Fibroblast of peridontal ligament (primary cell): Measurements from ENCODE around the gene PAIP1.
A peak's percentile ranks its signal among the peaks of the same experiment; 100 is the strongest.
"Not testable (repeated sequence)": the region's sequence is repeated elsewhere in the genome, so short reads cannot be mapped to it uniquely, and the experiment has no call there.

Experiments used
- DNase-seq: peaks from one replicate; pipeline ENCODE4 v3.0.0-alpha.2; 2010; ENCODE audit errors: extremely low read depth

Gene PAIP1

DNA sequence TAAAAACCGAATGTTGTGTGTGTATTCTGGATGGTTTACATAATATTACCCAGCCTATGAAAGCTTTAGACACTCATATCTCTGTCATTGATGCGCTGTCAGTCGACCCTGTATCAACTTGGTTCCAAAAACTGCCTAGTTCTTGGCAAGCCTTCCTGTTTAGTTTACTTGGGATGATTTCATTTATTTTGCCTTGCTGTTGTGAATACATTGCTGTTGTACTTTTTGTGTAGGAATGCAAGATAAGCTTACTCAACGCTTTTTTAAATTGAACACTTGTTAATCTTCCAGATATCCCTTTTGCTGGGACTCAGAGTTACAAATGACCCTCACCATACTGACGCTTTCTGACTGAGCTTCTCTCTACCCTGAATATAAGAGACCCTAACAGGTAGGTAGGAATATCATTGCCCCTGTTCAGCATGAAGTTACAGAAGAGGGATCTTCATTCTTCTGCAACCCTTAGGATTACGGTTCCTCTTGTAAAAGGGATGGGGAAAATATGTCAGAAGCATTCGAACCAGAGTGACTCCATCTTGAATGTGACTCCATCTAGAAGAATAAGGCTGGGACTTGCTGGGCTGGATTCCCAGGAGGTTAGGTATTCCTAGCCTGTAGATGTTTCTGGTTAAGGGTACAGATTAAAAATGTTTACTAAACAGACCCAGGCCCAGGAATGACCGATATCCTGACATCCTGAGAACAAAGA is 13.7 kb upstream of the PAIP1 start:
- DNase-seq: no peak

DNA sequence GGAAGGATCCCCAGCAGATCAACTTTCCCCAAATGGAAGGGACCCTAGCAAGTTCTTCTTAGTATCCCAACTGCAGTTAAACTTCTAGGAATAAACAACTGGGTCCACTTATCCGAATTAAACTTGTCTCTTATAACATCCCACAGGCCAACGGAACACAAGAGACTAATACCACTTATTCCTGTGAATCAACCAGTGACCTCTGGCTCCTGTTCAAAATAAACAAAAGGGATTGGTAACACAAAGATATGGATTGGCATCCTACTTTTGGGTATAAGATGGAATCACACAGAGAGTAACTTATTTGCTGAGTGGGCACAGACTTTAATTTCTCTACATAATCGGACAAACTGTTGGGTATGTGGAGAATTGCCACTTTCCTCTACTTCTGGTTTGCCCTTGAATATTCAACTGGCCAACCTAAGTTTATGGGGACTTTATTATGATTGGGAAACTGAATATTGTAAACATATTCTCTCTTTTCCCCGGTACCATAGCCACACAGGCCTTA is 12.4 kb upstream of the PAIP1 start:
- DNase-seq: no peak

DNA sequence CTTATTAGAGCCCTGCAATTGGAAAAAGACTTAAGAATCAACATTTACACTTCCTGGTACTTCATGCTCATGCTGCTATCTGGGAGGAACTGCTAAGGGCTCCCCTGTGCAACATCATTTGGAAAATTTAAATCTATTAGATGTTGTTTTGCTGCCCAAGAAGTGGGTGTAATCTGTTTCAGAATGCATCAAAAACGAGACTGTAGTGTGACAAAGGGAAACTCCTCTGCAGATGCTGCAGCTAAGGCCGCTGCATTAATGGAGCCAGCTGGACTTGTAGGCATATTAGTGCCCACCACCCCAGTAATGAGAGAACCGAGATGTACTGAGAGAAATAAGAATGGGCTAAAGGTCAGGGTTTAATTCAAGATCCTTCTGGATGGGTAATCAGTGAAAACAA is 11.1 kb upstream of the PAIP1 start:
- no peak for DNase-seq

DNA sequence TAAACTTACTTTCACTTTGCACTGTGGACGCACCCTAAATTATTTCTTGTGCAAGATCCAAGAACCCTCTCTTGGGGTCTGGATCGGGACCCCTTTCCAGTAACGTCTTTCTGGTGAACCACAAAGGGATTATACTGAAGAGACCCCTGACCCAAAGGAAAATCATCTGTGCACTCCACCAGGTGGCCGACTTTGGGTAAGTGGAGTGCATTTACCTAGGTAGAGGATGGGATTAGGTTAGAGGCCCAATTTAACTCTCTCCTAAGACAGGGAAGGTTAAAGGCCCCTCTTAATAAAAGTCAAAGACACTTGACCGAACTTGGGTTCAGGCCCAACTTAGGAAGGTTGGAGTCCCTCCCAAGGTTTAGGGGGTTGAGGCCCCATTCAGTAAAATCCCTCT is 8.2 kb upstream of the PAIP1 start:
- DNase-seq: no peak

DNA sequence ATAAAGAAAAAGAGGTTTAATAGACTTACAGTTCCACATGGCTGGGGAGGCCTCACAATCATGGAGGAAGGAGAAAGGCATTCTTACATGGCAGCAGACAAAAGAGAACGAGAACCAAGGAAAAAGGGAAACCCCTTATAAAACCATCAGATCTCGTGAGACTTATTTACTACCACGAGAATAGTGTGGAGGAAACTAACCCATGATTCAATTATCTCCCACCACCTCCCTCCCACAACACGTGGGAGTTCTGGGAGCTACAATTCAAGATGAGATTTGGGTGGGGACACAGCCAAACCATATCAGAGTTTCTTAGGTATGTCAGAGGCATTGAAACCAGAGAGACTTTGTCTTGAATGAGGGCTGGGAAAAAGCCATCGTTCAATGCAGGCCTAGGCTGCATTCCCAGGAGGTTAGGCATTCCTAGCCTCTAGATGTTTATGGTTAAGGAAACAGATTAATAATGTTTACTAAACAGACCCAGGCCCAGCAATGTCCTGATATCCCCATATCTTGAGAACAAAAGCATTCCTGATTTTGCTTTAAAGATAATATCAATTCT is 7.5 kb upstream of the PAIP1 start:
- no peak for DNase-seq

DNA sequence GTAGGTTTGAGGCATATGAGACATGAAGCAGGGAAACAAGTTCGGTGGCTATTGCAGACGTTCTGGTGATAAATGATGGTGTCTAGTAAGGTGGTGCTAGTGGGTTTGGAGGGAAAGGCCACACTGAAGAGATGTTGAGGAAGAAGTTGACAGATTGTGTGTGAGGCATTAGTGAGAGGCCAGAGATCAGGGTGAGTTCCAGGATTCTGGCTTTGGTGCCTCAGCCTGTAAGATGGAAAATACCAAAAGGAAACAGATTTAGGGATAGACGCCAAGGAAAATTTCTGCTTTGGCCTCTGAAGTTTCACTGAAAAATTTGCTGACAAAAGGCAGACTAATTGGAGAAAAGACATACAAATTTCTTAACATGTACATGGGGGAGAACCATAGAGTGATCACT is 6.4 kb upstream of the PAIP1 start:
- DNase-seq: peak; percentile 42

DNA sequence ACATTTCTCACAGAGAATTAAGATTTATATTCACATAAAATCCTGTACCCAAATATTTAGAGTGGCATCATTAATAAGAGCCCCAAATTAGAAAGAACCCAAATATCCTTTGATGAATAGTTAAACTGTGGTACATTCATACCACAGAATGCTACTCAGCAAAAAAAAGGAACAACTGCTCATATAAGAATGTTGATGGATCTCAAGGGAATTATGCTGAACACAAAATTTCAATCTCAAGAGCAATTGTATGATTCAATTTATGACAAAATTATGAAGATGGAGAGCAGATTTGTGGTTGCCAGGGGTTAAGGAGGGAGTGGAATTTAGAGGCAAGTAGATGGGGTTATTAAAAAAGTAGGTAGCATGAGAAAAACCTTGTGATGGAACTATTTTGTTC is 4.5 kb upstream of the PAIP1 start:
- DNase-seq: peak; percentile 51

DNA sequence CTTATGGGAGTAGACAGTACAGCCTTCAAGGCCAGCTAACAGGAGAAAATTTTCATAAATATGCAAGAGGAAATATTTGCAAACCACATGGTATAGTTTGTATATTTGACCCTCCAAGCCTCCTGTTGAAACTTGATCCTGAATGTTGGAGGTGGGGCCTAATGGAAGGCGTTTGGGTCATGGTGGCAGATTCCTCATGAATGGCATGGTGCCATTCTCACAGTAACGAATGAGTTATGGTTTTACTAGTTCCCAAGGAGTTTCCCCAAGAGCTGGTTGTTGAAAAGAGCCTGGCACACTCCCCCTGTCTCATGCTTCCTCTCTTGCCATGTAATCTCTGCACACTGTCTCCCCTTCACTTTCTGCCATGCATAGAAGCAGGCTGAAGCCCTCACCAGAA is 3.3 kb upstream of the PAIP1 start:
- peak; percentile 77 for DNase-seq

DNA sequence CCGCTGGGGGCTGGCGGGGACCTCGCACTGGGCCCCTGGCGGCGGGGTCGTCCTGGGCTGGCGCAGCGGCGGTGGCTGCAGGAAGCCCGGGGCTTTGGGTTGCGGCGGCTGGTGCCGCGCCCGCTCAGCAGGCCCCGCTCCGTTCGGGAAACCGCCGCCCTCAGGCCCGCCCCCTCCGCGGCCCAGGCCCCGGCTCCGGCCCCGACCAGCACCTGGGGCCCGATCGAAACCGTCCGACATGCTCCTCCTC is 345 bp downstream of the PAIP1 start:
- DNase-seq: not testable (repeated sequence)

DNA sequence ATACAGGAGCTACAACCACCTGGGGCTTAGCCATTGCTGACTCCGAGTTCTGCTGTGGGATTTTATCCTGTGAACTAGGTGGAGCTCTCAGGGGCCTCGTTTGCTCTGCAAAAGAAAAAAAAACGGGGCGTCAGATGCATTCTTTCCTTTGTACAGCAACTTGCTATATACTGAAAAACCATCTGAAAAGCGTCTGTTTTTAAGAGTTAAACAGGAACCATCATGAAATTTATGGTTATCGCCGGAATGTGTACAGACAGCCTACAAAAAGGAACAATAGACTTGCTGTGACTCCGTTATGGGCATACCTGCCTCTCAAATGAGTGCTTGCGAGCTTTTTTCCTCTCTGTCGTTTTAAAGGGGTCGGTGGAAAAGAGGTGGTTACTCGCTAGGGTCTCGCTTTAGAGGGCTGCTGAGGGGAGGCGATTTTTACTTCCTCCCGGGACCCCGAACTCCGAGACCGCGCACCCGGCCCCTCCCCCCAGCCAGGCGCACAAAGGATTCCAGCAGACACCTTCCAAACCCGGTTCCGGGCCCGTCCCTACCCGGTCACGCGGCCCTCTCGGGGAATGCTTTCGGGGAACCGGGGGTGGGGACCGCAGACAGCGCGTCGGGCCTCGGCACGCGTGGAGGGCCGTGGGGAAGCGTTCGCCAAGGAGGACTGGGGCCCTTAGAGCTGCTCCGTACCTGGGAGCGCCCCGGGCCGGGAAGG is 826 bp downstream of the PAIP1 start:
- peak; percentile 30 for DNase-seq

DNA sequence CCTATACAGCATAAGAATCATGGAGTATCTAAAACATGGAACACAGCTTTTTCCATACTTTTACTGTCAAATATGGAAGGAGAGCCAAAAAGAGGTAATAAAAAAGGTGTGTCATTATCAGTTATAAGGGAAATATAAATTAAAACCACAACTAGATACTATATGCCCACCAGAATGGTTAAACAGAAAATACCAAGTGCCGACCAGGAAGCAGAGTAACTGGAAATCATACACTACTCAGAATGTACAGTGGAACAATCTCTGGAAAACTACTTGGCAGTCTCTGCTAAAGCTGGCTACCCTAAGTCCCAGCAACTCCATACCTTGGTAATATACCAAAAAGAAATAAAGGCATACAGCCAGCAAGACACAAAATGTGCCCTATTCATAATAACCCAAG is 2.4 kb downstream of the PAIP1 start:
- no peak for DNase-seq

DNA sequence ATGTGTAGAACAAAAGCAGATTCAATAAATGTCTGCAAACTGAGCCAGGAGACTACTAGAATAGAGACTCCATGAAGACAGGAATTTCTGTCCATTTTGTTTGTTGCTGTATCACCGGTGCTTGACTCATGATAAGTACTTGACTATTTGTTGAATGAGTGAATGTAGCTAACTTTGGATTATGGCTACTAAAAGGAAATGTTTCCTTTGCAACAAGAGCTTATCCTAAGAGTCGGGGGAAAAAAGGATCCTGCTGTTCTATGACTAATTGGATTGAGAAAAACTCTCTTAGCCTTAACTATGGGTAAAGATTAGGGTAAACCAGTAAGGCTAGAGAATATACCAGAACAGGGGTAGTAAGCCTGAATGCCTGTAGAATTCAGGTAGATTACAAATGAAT is 3.5 kb downstream of the PAIP1 start:
- DNase-seq: no peak

DNA sequence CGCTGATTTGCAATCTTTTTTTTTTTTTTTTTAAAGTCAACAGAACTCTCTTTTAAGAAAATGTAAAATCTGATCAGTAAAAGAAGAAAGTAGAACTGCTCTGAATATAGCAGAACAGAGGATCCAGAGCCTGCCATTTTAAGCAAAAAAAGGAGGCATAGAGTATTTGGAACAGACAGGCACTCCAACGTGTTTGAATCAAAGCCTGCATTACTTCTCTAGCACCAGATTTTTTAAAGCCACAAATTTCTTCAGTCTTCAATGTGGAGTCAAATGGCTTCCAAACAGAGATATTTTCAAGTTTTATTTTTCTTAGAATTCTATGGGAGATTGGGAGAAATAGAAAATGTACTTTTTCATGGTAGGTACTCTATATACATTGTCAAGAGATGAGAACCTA is 5.1 kb downstream of the PAIP1 start:
- no peak for DNase-seq

DNA sequence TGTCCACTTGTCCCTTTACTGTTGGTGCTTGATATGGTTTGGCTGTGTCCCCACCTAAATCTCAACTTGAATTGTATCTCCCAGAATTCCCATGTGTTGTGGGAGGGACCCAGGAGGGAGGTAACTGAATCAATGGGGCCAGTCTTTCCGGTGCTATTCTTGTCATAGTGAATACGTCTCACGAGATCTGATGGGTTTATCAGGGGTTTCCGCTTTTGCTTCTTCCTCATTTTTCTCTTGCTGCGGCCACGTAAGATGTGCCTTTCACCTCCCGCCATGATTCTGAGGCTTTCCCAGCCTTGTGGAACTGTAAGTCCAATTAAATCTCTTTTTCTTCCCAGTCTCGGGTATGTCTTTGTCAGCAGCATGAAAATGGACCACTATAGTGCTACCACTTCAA is 7.6 kb downstream of the PAIP1 start:
- DNase-seq: not testable (repeated sequence)

DNA sequence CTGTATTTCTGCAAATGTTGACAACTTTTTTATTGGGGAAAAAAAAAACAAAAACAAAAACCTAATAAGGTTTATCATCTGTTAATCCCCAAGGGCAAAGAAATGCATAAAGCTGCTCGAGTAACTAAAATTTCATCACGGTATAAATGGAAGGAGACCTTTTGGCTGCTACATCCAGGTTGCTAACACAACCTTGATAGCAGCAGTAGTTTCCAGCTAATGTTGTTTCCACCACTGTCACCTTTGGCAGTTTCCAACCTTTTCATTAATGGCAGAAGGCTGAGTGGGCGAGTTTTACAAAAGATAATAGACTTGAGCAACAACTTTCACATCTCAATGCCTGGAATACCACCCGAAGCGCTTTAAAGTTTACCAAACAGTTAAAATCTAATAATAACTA is 8.5 kb downstream of the PAIP1 start:
- no peak for DNase-seq

DNA sequence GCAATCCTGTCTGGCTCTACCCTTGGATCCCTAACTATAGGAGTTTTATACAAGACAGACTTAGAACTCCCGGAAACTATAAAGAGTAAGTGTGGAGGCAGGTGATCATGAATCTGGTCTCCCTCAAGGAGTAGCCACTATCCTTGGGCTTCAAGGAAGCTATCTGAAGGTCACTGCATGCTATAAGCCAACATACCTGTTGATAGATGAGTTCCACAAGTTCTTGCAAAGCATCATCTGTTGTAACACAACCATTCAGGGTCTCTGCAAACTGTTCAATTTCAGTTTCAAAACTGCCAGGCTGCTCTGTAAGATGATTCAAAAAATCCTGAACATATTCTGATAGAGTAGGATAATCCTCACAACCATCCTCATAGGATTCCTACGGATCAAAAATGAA is 9.3 kb downstream of the PAIP1 start:
- no peak for DNase-seq

DNA sequence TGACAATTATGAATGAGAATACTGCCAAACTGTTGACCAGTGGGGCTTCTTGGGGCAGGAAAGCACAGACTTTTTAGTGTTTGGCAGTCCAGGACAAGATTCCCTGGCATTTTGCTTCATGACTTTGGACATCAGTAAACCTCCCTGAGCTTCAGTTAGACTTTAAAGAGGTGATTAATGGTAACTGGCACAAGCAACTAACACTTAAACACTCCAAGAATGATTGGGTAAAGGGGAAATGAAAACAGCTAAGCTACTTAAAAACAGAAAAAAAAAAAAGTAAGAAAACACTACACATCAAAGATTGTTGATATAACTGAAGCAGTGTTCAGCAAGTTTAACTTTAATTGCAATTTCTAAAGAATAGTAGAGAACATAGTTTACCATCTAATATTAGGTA is 13.4 kb downstream of the PAIP1 start:
- no peak for DNase-seq

DNA sequence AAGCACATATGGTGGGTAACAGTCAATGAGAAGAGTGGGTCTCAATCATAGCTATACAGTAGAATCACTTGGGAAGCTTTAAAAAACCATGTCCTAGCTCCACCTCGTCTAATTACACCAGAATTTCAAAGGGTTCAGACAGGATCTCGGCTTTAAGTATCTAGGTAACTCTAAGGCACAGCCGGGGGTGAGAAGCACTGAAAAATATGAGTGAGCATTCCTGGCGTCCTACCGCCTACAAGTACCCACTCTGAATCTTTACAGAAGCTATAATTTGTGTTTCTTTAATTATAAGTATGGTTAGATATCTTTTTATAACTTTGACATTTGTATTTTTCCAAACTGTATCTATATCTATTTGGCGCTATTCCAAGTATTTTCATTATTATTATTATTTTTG is 16.1 kb downstream of the PAIP1 start:
- no peak for DNase-seq

DNA sequence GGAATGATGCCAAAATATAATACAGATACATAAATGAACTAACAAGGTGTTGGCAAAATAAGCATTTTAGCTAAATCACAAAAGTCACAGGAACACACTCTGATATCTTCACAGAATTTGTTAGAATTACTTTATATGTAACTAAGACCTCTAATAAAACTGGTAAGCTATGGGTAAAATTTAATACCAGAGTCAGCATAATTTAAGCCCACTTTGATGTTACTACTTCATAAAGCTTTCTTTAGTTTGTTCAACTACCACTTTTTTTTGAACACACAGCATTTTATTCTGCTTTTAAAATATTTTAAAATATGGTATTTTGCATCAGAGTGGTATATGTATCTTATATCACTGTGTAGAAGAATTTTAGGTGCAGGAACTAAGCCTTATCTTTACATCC is 19.9 kb downstream of the PAIP1 start:
- DNase-seq: no peak

DNA sequence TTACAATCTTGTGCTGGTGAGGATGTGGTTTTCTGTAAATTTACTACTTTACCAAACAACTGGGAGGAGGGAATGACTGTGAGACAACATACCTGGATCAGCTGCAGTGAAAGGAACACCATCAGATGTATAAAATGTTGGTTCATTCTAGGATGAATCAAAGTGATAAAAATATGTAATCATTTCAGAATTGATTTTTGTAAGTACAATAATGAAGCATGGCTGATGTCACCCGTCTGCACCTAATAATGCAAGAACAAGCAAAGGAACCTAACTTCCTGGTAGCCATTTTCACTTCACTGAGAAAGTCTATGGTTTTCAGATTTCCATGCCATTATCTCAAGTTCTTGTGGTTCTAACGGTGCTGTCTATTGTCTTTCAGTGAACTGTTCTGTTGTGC is 23.2 kb downstream of the PAIP1 start:
- no peak for DNase-seq

DNA sequence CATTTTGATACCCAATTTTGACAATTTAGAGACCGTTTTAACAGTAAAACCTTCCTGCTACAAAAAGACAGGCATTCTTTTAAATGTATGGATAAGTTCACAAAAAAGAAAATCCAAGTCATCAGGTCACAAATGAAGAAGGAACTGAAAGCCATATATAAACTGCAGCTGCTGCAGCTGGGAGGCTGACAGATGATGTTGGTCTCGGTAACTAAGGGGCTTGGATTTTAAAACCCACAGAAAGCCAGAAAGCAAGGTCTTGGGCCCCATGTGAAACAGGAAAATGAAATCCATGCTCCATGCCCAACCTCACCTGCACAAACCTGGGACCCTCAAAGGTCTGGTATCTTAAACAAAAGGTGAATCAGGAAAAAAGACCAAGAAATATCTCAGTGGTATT is 26.2 kb downstream of the PAIP1 start:
- DNase-seq: no peak

DNA sequence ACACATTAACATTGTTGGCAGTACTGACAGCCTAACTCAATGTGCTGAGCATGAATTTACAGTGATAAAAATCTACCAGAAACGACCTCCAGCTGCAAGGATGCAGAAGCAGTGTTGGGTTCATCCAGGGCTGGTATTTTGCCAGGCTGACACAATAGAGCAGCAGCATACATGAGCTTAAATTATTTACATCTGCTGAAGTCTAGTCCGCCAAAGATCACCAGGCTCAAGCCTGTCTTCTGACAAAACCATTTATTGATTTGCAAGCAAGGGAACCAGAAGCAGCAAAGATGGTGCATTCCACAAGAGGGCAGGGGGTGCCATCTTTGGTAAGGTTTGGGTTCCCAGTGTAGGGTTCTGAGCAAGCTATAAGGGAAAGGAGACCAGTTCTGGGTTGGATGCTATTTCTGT is 33.2 kb downstream of the PAIP1 start:
- DNase-seq: peak; percentile 41

DNA sequence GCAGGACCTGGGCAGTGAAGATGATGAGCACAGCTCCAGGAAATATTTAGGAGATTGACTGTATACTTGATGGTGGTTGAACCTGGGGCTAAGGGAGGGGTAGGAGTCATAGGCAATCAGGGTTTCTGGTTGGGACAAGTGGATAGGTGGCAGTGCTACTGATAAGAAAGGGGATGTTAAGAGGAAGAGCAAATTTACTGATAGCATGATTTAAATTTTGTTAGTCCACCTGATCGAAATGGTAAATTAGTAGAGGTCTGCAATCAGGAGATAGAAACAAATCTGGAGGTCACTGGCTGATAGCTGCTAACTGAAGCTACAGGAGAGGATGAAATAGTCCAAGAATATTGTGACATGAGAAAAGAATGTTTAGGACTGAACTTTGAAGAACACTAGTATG is 36.3 kb downstream of the PAIP1 start:
- DNase-seq: no peak

DNA sequence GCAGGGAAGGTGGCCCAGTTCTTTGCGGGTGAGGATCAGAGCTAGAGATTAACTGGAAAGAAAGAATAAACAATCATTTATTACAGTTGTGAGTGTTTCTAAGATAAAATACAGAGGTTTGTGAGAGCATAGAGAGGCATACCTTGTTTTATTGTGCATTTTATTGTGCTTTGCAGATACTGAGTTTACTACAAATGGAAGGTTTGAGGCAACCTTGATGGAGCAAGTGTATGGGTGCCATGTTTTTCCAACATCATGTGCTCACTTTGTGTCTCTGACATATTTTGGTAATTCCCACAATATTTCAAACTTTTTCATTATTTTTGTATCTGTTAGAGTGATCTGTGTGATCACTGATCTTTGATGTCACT is 41.2 kb downstream of the PAIP1 start:
- DNase-seq: no peak
